ENCODE data around the gene CDC34.
A peak's percentile ranks its signal among the peaks of the same experiment; 100 is the strongest.

Gene CDC34

GRCh38 chr19:542173-542866 lies 10.8 kb downstream of the CDC34 start:
- TF ChIP-seq Cebpa-rat (IDR thresholded peaks at IDR 0.05) = no peak
- Histone ChIP-seq H3K4me2 (0 out of 22 replicates have a peak overlapping the region, but pooled peaks of 1 of the 11 experiments have one; percentile 0), H3K27ac (0 out of 22 replicates have a peak overlapping the region, but pooled peaks of 1 of the 11 experiments have one; percentile 9), H3K9ac (no peak overlapping the region), H3K27me3 (no peaks in the 10 kb centered on the region), H3K4me1 (peaks cover 0 to 36% (median 27%) of the 10 kb centered on the region in 10 experiments; a peak in 16 of 20 replicates), H3K4me3 (no peak overlapping the region), H3K36me3 (peaks cover 36 to 59% (median 51%) of the 10 kb centered on the region in 11 experiments), H3K9me3 (replicated peaks in 1 of 11) (no peaks in the 10 kb centered on the region), H4K20me1 (peaks cover 26 to 58% (median 39%) of the 10 kb centered on the region in 11 experiments; a peak in 20 of 22 replicates)

- Histone ChIP-seq H3K27ac (no peak within 1 kb of the TSS), H3K36me3 (peaks cover 25 to 41% (median 35%) of the 10 kb centered on the region in 11 experiments), H4K20me1 (peaks cover 16 to 42% (median 24%) of the 10 kb centered on the region in 11 experiments; a peak in 20 of 22 replicates), H3K9ac (no peak within 1 kb of the TSS), H3K4me3 (no peak within 1 kb of the TSS), H3K4me1 (peaks cover 0 to 21% (median 13%) of the 10 kb centered on the region in 10 experiments; a peak in 15 of 20 replicates), H3K9me3 (replicated peaks in 1 of 11) (no peaks in the 10 kb centered on the region), H3K4me2 (peak within 1 kb of the TSS in 1 of 11 experiments; percentile 2; a peak in 2 of 22 replicates), H3K27me3 (no peaks in the 10 kb centered on the region)
- no peak for TF ChIP-seq Cebpa-rat (IDR thresholded peaks at IDR 0.05)
Observed at GRCh38 chr19:543910-544608, 12.5 kb downstream of the CDC34 start, which contains the start of gene GZMM. Gene GZMM (plus strand): TSS chr19:544053. CDS start chr19:544072, 19 bp downstream.

- Histone ChIP-seq H3K9me3 (replicated peaks in 1 of 11) (no peaks in the 10 kb centered on the region), H3K4me3 (no peak overlapping the region)
- TF ChIP-seq Cebpa-rat (IDR thresholded peaks at IDR 0.05) = no peak
Observed at GRCh38 chr19:547117-547516, 15.6 kb downstream of the CDC34 start.

GRCh38 chr19:547836-548720 lies 16.5 kb downstream of the CDC34 start:
- H3K9me3 ChIP-seq (replicated peaks in 1 of 11) = no peaks in the 10 kb centered on the region
- peaks cover 0 to 19% (median 9%) of the 10 kb centered on the region in 10 experiments; a peak in 11 of 20 replicates for H3K4me1 ChIP-seq

More at GRCh38 chr19:547117-547516, 15.6 kb downstream of the CDC34 start:
- no peak overlapping the region for H3K27ac ChIP-seq
- H3K27me3 ChIP-seq = no peaks in the 10 kb centered on the region
- peaks cover under 1 to 18% (median 8%) of the 10 kb centered on the region in 11 experiments; a peak in 16 of 22 replicates for H4K20me1 ChIP-seq
- no peak overlapping the region for H3K9ac ChIP-seq
- peaks cover 4 to 19% (median 13%) of the 10 kb centered on the region in 11 experiments for H3K36me3 ChIP-seq
- peaks cover 0 to 20% (median 10%) of the 10 kb centered on the region in 10 experiments; a peak in 13 of 20 replicates for H3K4me1 ChIP-seq
- H3K4me2 ChIP-seq = no peak overlapping the region

GRCh38 chr19:548886-549830 lies 17.6 kb downstream of the CDC34 start:
- Histone ChIP-seq H3K36me3 (no peaks in the 10 kb centered on the region), H3K27ac (no peak overlapping the region), H3K4me3 (no peak overlapping the region), H3K27me3 (no peaks in the 10 kb centered on the region), H3K9ac (no peak overlapping the region), H4K20me1 (peaks cover 0 to 4% (median 0%) of the 10 kb centered on the region in 11 experiments; a peak in 6 of 22 replicates), H3K4me2 (no peak overlapping the region), H3K4me1 (peaks cover 0 to 8% (median under 1%) of the 10 kb centered on the region in 10 experiments; a peak in 7 of 20 replicates), H3K9me3 (replicated peaks in 1 of 11) (no peaks in the 10 kb centered on the region)
- no peak for TF ChIP-seq Cebpa-rat (IDR thresholded peaks at IDR 0.05)

More at GRCh38 chr19:547836-548720, 16.5 kb downstream of the CDC34 start:
- no peak for TF ChIP-seq Cebpa-rat (IDR thresholded peaks at IDR 0.05)
- H3K4me2 ChIP-seq = no peak overlapping the region
- H3K4me3 ChIP-seq = no peak overlapping the region
- no peak overlapping the region for H3K27ac ChIP-seq
- no peaks in the 10 kb centered on the region for H3K27me3 ChIP-seq
- peaks cover 0 to 12% (median 2%) of the 10 kb centered on the region in 11 experiments; a peak in 8 of 22 replicates for H4K20me1 ChIP-seq
- no peak overlapping the region for H3K9ac ChIP-seq
- H3K36me3 ChIP-seq = peaks cover 0 to 9% (median 4%) of the 10 kb centered on the region in 11 experiments; a peak in 8 of 22 replicates

- Histone ChIP-seq H3K9ac (no peak overlapping the region), H3K4me3 (no peak overlapping the region), H3K36me3 (no peaks in the 10 kb centered on the region), H3K9me3 (replicated peaks in 1 of 11) (no peaks in the 10 kb centered on the region), H4K20me1 (no peaks in the 10 kb centered on the region), H3K4me2 (no peak overlapping the region), H3K27ac (no peak overlapping the region), H3K4me1 (peaks cover 0 to 28% (median 18%) of the 10 kb centered on the region in 10 experiments; a peak in 14 of 20 replicates), H3K27me3 (no peaks in the 10 kb centered on the region)
- TF ChIP-seq Cebpa-rat (IDR thresholded peaks at IDR 0.05) = no peak
Observed at GRCh38 chr19:554817-555216, 23.3 kb downstream of the CDC34 start.

- Histone ChIP-seq H3K27me3 (no peaks in the 10 kb centered on the region), H3K9ac (no peak overlapping the region), H3K27ac (no peak overlapping the region), H4K20me1 (no peaks in the 10 kb centered on the region), H3K36me3 (no peaks in the 10 kb centered on the region), H3K4me3 (no peak overlapping the region), H3K9me3 (replicated peaks in 1 of 11) (no peaks in the 10 kb centered on the region), H3K4me2 (no peak overlapping the region; a peak in 1 of 22 replicates), H3K4me1 (peaks cover 0 to 34% (median 24%) of the 10 kb centered on the region in 10 experiments; a peak in 14 of 20 replicates)
- TF ChIP-seq Cebpa-rat (IDR thresholded peaks at IDR 0.05) = no peak
Observed at GRCh38 chr19:555474-555808, 23.9 kb downstream of the CDC34 start.
